ENCODE data around the gene LDLRAP1.

The LDLRAP1 gene

GRCh38 chr1:25556132-25556670 lies 12.8 kb downstream of the LDLRAP1 start:
- no peak for DNase-seq (ENCODE audit: extremely low spot score)
- ChIA-PET CTCF (interaction anchor here (0.6 kb wide), 1 partner anchor 225 kb away, joined by 3 read pairs; no protein-coding TSS in a partner anchor), POLR2A (no interaction called here)
- TF ChIP-seq ZNF384 (IDR thresholded peaks at IDR 0.05) (no peak), BHLHE40 (IDR thresholded peaks at IDR 0.05; ENCODE audit: borderline replicate concordance) (no peak), FOXA1 (IDR thresholded peaks at IDR 0.05) (no peak), SP1 (IDR thresholded peaks at IDR 0.05) (no peak), FOXK2 (IDR thresholded peaks at IDR 0.05) (no peak), HDGF (IDR thresholded peaks at IDR 0.05; ENCODE audit: borderline replicate concordance) (no peak), LEF1 (IDR thresholded peaks at IDR 0.05; ENCODE audit: borderline replicate concordance) (no peak), ELF4 (IDR thresholded peaks at IDR 0.05) (no peak), PKNOX1 (IDR thresholded peaks at IDR 0.05) (no peak), FOXM1 (IDR thresholded peaks at IDR 0.05; ENCODE audit: borderline replicate concordance) (no peak), ARNT (IDR thresholded peaks at IDR 0.05) (no peak), TARDBP (IDR thresholded peaks at IDR 0.05) (no peak), SUZ12 (IDR thresholded peaks at IDR 0.05) (no peak)

GRCh38 chr1:25556791-25557476 lies 13.5 kb downstream of the LDLRAP1 start:
- DNase-seq (ENCODE audit: extremely low spot score) = no peak
- POLR2A ChIA-PET = no interaction called here
- CTCF ChIA-PET = no interaction called here
- TF ChIP-seq ELF4 (IDR thresholded peaks at IDR 0.05) = no peak
- no peak for TF ChIP-seq ZNF384 (IDR thresholded peaks at IDR 0.05)
- no peak for TF ChIP-seq SUZ12 (IDR thresholded peaks at IDR 0.05)
- TF ChIP-seq FOXM1 (IDR thresholded peaks at IDR 0.05; ENCODE audit: borderline replicate concordance) = no peak
- no peak for TF ChIP-seq TARDBP (IDR thresholded peaks at IDR 0.05)
- no peak for TF ChIP-seq ARNT (IDR thresholded peaks at IDR 0.05)
- no peak for TF ChIP-seq FOXA1 (IDR thresholded peaks at IDR 0.05)
- TF ChIP-seq SP1 (IDR thresholded peaks at IDR 0.05) = no peak
- no peak for TF ChIP-seq PKNOX1 (IDR thresholded peaks at IDR 0.05)
- no peak for TF ChIP-seq NFRKB (IDR thresholded peaks at IDR 0.05)
- no peak for TF ChIP-seq L3MBTL2 (conservative IDR thresholded peaks at IDR 0.05)
- no peak for TF ChIP-seq FOXK2 (IDR thresholded peaks at IDR 0.05)

GRCh38 chr1:25557543-25557942 lies 14.1 kb downstream of the LDLRAP1 start:
- no peak for DNase-seq (ENCODE audit: extremely low spot score)
- CTCF ChIA-PET = no interaction called here
- POLR2A ChIA-PET = no interaction called here
- TF ChIP-seq HDGF (IDR thresholded peaks at IDR 0.05; ENCODE audit: borderline replicate concordance) = no peak
- no peak for TF ChIP-seq SUZ12 (IDR thresholded peaks at IDR 0.05)
- no peak for TF ChIP-seq SP1 (IDR thresholded peaks at IDR 0.05)

- ChIA-PET CTCF (no interaction called here), POLR2A (no interaction called here)
- TF ChIP-seq ELF4 (IDR thresholded peaks at IDR 0.05) (no peak), FOXM1 (IDR thresholded peaks at IDR 0.05; ENCODE audit: borderline replicate concordance) (no peak), FOXA1 (IDR thresholded peaks at IDR 0.05) (no peak), CTBP1 (IDR thresholded peaks at IDR 0.05; ENCODE audit: borderline replicate concordance) (no peak), NFRKB (IDR thresholded peaks at IDR 0.05) (no peak), PKNOX1 (IDR thresholded peaks at IDR 0.05) (no peak), SUZ12 (IDR thresholded peaks at IDR 0.05) (no peak), FOXK2 (IDR thresholded peaks at IDR 0.05) (no peak), BHLHE40 (IDR thresholded peaks at IDR 0.05; ENCODE audit: borderline replicate concordance) (no peak), LEF1 (IDR thresholded peaks at IDR 0.05; ENCODE audit: borderline replicate concordance) (no peak), ZNF384 (IDR thresholded peaks at IDR 0.05) (no peak), TARDBP (IDR thresholded peaks at IDR 0.05) (no peak), ARNT (IDR thresholded peaks at IDR 0.05) (no peak), L3MBTL2 (conservative IDR thresholded peaks at IDR 0.05) (no peak), SP1 (IDR thresholded peaks at IDR 0.05) (no peak), HDGF (IDR thresholded peaks at IDR 0.05; ENCODE audit: borderline replicate concordance) (no peak)
- DNase-seq (ENCODE audit: extremely low spot score) = no peak
Observed at GRCh38 chr1:25559031-25559430, 15.6 kb downstream of the LDLRAP1 start.

- ChIA-PET CTCF (no interaction called here), POLR2A (no interaction called here)
- no peak for DNase-seq (ENCODE audit: extremely low spot score)
- no peak for TF ChIP-seq BHLHE40 (IDR thresholded peaks at IDR 0.05; ENCODE audit: borderline replicate concordance)
- no peak for TF ChIP-seq CTBP1 (IDR thresholded peaks at IDR 0.05; ENCODE audit: borderline replicate concordance)
- no peak for TF ChIP-seq ZNF384 (IDR thresholded peaks at IDR 0.05)
- no peak for TF ChIP-seq FOXA1 (IDR thresholded peaks at IDR 0.05)
- TF ChIP-seq ARNT (IDR thresholded peaks at IDR 0.05) = no peak
- TF ChIP-seq ELF4 (IDR thresholded peaks at IDR 0.05) = no peak
- no peak for TF ChIP-seq SUZ12 (IDR thresholded peaks at IDR 0.05)
- no peak for TF ChIP-seq L3MBTL2 (conservative IDR thresholded peaks at IDR 0.05)
Observed at GRCh38 chr1:25560001-25560400, 16.6 kb downstream of the LDLRAP1 start.

- no peak for DNase-seq (ENCODE audit: extremely low spot score)
- ChIA-PET CTCF (no interaction called here), POLR2A (no interaction called here)
- TF ChIP-seq PKNOX1 (IDR thresholded peaks at IDR 0.05) (no peak), ELF4 (IDR thresholded peaks at IDR 0.05) (no peak), SP1 (IDR thresholded peaks at IDR 0.05) (no peak), SUZ12 (IDR thresholded peaks at IDR 0.05) (no peak), FOXK2 (IDR thresholded peaks at IDR 0.05) (no peak), FOXA1 (IDR thresholded peaks at IDR 0.05) (no peak), ARNT (IDR thresholded peaks at IDR 0.05) (no peak), BHLHE40 (IDR thresholded peaks at IDR 0.05; ENCODE audit: borderline replicate concordance) (no peak), ZNF384 (IDR thresholded peaks at IDR 0.05) (no peak), LEF1 (IDR thresholded peaks at IDR 0.05; ENCODE audit: borderline replicate concordance) (no peak)
Observed at GRCh38 chr1:25560788-25561187, 17.4 kb downstream of the LDLRAP1 start.
